HAP-1 (cell line): ENCODE data around the gene TSPO2.
"Not testable (repeated sequence)": the region's sequence is repeated elsewhere in the genome, so short reads cannot be mapped to it uniquely, and the experiment has no call there.

ENCODE experiments used
- DNase-seq, 2 experiments: peaks; one replicate each; pipeline ENCODE4 v3.0.0-alpha.2; 2016 to 2020; ENCODE audit warnings: low spot score in 2 of 2
- H3K27me3 ChIP-seq: fragments of 250-450 bp; sonication (Bioruptor Pico); 2 replicates; pipeline ENCODE4 v1.5.1; 2020; ENCODE audit warnings: low read depth, mild to moderate bottlenecking, moderate library complexity
- H3K36me3 ChIP-seq: fragments of 250-450 bp; sonication (Bioruptor Pico); replicated peaks from 2 replicates; pipeline ENCODE4 v1.5.1; 2020; ENCODE audit warnings: mild to moderate bottlenecking
- H3K4me1 ChIP-seq: fragments of 250-450 bp; sonication (Bioruptor Pico); 2 replicates; pipeline ENCODE4 v1.5.1; 2020; ENCODE audit warnings: mild to moderate bottlenecking
- H3K4me3 ChIP-seq: fragments of 250-450 bp; sonication (Bioruptor Pico); 2 replicates; pipeline ENCODE4 v1.5.1; 2020; ENCODE audit warnings: mild to moderate bottlenecking, moderate library complexity
- H3K9me3 ChIP-seq: fragments of 250-450 bp; sonication (Bioruptor Pico); 2 replicates; pipeline ENCODE4 v1.5.1; 2020; ENCODE audit warnings: mild to moderate bottlenecking, moderate library complexity
- in situ Hi-C: fragments of 300-500 bp; cut with MboI; formaldehyde crosslinking; loops from 3 replicates; pipeline ENCODE4 v1.14.3; 2020; ENCODE audit warnings: low sequenced_read_pairs, inconsistent platforms, mixed read lengths

Gene TSPO2

DNA sequence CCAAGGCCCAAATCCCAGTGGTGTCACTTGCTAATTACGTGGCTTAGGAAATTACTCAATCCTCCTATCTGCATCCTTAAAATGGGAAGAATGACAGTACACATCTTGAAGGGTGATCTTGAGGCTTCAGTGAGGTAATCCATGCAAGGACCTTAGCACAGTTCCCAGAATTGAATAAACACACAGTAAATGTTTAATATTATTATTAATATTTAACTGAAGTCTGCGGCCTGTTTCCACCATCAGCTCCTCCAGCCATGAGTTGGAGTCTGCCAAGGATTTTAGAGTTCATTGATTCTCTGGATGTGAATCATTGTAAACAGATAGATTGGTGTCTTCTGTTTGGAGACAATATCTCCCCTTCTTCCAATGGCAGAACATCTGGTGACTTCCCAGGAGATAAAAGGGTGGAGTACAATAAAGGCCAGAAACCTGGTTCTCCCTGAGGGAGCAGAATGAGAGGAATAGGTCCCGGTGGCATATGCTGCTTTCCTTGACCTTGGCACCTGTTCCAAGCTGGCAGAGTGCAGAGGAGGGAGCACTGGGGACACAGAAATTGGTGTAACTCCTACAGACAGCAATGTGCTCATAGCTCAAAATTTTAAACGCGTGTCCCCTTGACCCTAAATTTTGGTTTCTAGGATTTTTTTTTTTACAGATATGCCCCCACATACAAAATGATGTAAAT is 28.7 kb upstream of the TSPO2 start:
- no peak for DNase-seq
- in situ Hi-C loops = no loop called here

DNA sequence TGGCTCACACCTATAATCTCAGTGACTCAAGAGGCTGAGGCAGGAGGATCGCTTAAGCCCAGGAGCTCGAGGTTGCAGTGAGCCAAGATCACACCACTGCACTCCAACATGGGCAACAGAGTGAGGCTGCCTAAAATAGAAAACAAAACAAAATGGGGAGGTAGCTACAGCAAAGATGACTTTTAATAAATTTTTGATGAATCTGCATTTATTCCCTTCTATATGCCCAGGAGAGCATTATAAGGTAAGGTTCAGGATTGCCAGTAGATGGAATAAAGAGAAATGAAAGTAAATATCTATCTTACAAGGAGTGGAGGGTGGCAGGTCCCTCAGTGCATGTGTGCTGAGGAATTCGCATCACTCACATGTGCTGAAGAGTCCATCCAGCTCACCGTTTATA is 27.5 kb upstream of the TSPO2 start:
- no peak overlapping the region for H3K4me3 ChIP-seq

More for the DNA sequence above, 28.7 kb upstream of the TSPO2 start:
- no peaks in the 10 kb centered on the region for H3K36me3 ChIP-seq
- H3K9me3 ChIP-seq = no peaks in the 10 kb centered on the region
- H3K27me3 ChIP-seq = no peaks in the 10 kb centered on the region
- no peak overlapping the region for H3K4me3 ChIP-seq
- no peaks in the 10 kb centered on the region for H3K4me1 ChIP-seq

DNA sequence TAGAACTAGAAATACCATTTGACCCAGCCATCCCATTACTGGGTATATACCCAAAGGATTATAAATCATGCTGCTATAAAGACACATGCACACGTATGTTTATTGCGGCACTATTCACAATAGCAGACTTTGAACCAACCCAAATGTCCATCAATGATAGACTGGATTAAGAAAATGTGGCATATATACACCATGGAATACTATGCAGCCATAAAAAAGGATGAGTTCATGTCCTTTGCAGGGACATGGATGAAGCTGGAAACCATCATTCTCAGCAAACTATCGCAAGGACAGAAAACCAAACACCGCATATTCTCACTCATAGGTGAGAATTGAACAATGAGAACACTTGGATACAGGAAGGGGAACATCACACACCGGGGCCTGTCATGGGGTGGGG is 26.4 kb upstream of the TSPO2 start:
- H3K4me1 ChIP-seq, H3K9me3 ChIP-seq, H3K36me3 ChIP-seq, H3K27me3 ChIP-seq, DNase-seq, H3K4me3 ChIP-seq, in situ Hi-C loops: not testable (repeated sequence)

More for the DNA sequence above, 27.5 kb upstream of the TSPO2 start:
- Histone ChIP-seq H3K36me3 (no peaks in the 10 kb centered on the region), H3K9me3 (no peaks in the 10 kb centered on the region), H3K4me1 (no peaks in the 10 kb centered on the region), H3K27me3 (no peaks in the 10 kb centered on the region)
- DNase-seq = no peak
- in situ Hi-C loops = no loop called here

DNA sequence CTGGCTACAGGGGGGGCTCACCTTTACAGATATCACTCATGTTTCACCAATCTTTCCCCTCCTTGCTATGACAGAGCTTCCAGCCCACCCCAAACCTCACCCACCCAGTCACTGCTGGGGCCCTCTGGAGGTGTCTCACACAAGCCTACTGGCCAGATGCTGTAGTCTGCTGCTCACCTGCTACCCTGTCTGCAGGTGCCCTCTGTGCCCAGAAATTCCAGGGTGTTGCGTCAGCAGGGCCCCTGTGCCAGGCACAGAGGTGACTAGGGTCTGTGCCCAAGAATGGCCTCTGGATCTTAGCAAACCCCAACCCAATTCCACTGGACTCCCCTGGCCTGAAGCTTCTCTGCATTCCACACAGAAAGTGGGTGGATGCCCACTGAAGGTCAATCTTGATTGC is 24.6 kb upstream of the TSPO2 start:
- no peak for DNase-seq
- Histone ChIP-seq H3K36me3 (no peaks in the 10 kb centered on the region), H3K4me3 (no peak overlapping the region), H3K4me1 (no peaks in the 10 kb centered on the region), H3K27me3 (no peaks in the 10 kb centered on the region), H3K9me3 (no peaks in the 10 kb centered on the region)
- in situ Hi-C loops = no loop called here

DNA sequence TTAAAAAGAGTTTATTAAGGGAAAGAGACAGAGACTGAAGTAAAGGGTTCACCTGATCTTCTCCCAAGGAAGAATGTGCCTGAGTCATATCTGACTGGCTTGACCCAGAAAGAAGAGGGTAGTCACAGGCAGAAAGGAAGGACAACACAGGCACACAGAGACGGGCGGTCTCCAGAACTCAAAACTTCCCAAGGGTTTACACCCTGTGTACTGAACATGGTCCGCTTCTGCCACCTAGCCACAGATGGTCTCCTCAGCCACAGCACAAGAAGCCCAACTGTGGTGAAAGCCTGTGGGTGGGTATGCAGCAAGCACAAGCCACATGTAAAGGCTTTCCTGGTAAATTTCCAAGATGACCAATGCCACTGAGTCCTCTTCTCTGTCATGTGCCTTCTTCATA is 20.4 kb upstream of the TSPO2 start:
- no peak overlapping the region for H3K4me3 ChIP-seq
- no peak for DNase-seq
- H3K9me3 ChIP-seq = no peaks in the 10 kb centered on the region
- peaks cover 3% of the 10 kb centered on the region for H3K4me1 ChIP-seq
- no peaks in the 10 kb centered on the region for H3K36me3 ChIP-seq
- no peaks in the 10 kb centered on the region for H3K27me3 ChIP-seq
- in situ Hi-C loops = no loop called here

DNA sequence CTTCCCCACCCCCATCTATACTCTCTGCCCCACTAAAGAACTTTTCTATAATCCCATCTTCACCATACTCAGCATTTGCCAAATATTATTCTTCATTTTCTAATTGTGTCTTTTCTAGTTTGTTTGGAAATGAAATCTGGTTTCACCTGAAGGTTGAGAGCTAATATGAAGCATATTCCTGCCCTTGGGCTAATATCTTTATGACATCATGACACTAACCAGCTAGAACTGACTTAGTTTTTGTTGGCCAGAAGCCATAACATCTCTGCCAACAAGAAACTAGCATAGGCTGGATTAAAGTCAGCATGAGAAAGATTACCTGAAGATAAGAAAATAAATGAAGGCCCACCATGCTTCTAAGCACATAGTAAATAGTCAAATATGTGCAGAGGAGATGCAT is 20.0 kb upstream of the TSPO2 start:
- Histone ChIP-seq H3K36me3 (no peaks in the 10 kb centered on the region), H3K9me3 (no peaks in the 10 kb centered on the region), H3K27me3 (no peaks in the 10 kb centered on the region), H3K4me3 (no peak overlapping the region), H3K4me1 (peaks cover 5% of the 10 kb centered on the region)
- DNase-seq = no peak
- in situ Hi-C loops = no loop called here

DNA sequence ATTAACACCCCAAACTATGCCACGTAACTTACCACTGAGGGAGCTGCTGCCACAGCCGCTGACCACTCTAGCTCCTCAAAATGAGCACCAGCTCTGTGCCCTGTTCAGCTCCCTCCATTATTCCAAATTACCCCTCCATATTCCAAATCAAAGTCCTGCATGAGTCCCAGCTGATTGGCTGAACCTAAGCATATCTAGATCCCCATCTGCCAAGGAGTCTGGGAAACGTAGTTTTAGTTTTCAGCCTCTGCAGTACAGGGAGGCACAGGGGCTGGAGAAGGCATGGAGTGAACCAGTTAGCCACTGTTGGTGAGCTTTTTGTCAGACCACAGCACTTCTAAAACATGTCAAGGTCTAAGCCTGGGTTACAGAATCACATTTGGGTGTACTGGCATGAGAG is 19.2 kb upstream of the TSPO2 start:
- DNase-seq = no peak
- in situ Hi-C loops = no loop called here
- Histone ChIP-seq H3K27me3 (no peaks in the 10 kb centered on the region), H3K9me3 (no peaks in the 10 kb centered on the region), H3K4me1 (peaks cover 6% of the 10 kb centered on the region), H3K4me3 (no peak overlapping the region), H3K36me3 (no peaks in the 10 kb centered on the region)

DNA sequence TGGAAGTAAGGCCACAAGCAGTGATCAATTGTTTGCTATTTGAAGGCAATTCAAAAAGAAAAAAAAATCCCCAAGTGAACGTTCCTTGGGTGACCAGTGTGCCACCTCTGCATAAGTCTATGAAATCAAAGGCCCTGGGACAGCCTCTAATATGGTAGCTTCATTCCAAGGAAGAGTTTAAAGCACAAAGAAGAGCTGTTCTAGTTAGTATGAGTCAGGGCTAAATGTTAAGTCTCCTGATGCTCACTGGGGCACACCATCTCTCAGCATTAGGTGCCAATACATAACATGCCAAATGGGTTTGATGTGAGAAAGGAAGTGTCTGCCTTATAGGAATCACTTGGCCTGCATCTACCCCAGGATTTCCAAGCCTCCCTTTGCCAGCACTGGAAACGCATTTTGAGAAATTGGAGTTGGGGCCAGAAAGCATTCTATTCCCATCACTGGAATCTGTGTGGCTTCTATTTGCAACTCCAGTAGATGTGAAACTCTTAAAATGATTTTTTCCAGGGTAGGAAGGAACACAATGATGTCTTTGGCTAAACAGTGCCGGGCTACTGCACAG is 16.2 kb upstream of the TSPO2 start:
- Histone ChIP-seq H3K9me3 (no peaks in the 10 kb centered on the region), H3K4me3 (no peak overlapping the region), H3K27me3 (no peaks in the 10 kb centered on the region), H3K36me3 (no peaks in the 10 kb centered on the region), H3K4me1 (peaks cover 16% of the 10 kb centered on the region)
- DNase-seq = no peak
- in situ Hi-C loops = loop anchor here (25.0 kb wide), 1 partner anchor 1689 kb away; no protein-coding TSS in a partner anchor

DNA sequence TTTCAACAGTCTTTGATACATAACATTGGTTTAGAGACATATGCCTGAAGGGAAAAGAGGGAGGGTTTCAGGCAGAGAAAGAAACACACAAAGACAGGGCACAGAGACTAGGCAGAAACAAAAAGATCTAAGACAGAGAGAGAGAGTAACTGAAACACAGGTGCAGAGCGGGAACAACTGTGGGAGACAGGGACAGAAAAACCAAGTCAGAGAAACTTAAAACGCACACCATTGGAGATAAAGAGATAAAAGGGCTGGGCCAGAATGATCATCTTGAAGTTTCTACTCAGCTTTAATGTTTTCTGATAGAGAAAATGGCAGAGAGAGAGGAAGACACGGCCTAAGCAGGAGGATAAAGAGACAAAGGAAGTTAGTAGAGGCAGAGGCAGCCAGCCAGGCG is 15.0 kb upstream of the TSPO2 start:
- H3K4me3 ChIP-seq = peak overlapping the region; percentile 43
- in situ Hi-C loops = loop anchor here (25.0 kb wide), 1 partner anchor 1690 kb away; no protein-coding TSS in a partner anchor
- peaks cover 16% of the 10 kb centered on the region for H3K4me1 ChIP-seq
- H3K36me3 ChIP-seq = no peaks in the 10 kb centered on the region
- DNase-seq = peak in 1 of 2 experiments; percentile 39
- no peaks in the 10 kb centered on the region for H3K9me3 ChIP-seq
- H3K27me3 ChIP-seq = no peaks in the 10 kb centered on the region

DNA sequence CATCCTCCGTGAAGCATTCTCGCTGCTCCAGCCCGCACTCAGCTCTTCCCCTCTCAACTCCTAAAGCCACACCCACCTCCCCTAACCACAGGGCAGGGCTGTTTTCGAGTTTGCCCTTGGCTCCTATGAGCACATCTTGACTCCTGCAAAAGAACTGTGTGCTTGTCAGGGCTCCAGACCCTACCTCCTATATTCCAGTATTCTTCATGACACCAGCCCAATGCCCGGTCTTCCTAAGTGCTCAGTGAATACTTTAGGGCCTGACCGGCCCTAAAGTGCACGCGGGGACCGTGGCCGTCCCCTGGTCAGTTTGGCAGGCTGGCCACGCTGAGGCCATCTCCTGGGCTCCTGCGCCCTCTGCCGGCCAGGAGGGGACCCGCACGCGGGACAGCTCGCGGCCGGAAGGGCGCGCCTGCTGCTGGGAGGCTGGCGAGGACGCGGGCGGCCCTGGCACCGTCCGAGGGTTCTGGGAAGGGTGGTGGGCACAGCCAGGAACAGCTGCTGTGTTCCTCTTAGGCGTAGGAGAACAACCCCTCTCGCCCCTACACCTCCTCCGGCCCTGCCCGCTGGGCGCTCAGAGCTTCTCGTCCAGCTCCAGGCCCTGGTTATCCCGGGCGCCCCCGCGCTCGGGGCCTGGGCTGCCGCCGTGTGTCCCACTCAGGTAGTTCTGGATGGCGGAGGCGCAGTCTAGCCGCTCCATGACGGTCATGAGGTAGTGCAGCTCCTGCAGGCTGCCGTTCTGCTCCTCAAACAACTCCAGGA is 14.3 kb upstream of the TSPO2 start:
- DNase-seq = peak; percentile 82 to 87
- Histone ChIP-seq H3K27me3 (no peaks in the 10 kb centered on the region), H3K4me3 (peak overlapping the region; percentile 43), H3K4me1 (peaks cover 16% of the 10 kb centered on the region), H3K9me3 (no peaks in the 10 kb centered on the region), H3K36me3 (no peaks in the 10 kb centered on the region)
- in situ Hi-C loops = loop anchor here (25.0 kb wide), 1 partner anchor 1691 kb away; no protein-coding TSS in a partner anchor

DNA sequence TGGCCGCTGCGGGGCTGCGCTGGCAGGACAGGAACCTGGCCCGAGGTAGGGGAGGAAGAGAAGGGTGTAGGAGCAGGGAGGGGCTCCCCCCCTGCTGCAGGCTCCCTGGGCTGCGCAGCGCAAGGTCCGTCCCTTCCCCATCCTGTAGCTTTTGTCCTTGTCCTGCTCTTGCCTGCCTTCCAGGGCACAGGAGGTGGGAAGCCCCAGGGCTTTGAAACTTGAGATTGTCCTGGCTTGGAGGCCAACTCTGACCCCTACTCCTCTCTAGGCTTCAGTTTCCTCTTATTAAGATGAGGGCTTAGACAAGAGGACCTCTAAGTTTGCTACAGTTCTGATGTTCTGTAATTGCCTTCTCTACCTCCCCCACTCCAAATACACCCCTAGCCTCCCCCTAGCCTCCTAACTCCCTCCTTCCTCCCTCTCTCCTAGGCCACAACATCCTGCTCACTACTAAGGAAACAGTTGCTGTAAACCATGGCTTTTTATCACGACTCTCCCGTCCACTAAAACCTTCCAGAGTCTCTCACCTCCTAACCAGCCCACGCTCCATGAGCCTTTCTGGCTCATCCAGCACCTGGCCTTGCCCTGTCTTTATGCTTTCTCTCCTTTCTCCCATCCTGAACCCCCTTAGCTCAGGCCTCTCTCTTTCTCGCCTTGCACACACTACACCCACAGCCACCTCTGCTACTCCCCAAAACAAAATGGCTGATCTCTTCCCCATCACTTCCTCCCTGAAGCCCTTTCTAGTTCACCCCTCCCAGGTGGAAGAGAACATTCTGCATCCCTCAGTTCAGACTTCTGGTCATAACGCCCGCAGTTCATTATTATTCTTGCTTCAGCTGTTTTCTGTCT is 13.5 kb upstream of the TSPO2 start:
- H3K9me3 ChIP-seq = no peaks in the 10 kb centered on the region
- H3K36me3 ChIP-seq = no peaks in the 10 kb centered on the region
- peaks cover 16% of the 10 kb centered on the region for H3K4me1 ChIP-seq
- in situ Hi-C loops = loop anchor here (25.0 kb wide), 1 partner anchor 1691 kb away; no protein-coding TSS in a partner anchor
- DNase-seq = peak; percentile 5 to 47
- no peaks in the 10 kb centered on the region for H3K27me3 ChIP-seq
- H3K4me3 ChIP-seq = peak overlapping the region; percentile 43

DNA sequence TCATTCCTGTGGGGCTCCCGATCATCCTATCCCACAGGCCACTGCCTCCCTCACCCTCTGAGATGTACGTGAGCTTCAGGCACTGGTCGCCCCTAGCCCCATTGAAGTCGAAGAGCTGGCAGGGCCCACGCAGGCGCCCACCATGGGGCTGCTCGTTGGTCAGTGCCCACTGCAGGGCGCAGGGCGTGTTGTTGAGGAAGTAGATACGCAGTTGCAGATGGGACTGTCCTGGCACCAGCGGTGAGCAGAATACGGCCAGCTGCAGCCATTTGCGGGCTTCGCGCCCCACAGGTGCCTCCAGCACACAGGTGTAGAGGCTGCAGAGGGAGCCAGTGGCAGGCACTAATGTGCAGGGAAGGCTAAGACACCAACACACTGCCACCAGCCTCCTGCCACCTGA is 9.4 kb upstream of the TSPO2 start:
- in situ Hi-C loops = loop anchor here (25.0 kb wide), 1 partner anchor 1696 kb away; no protein-coding TSS in a partner anchor
- DNase-seq = no peak
- Histone ChIP-seq H3K4me1 (peaks cover 11% of the 10 kb centered on the region), H3K9me3 (no peaks in the 10 kb centered on the region), H3K27me3 (no peaks in the 10 kb centered on the region; the same call in 1 of the 2 replicates), H3K4me3 (no peak overlapping the region), H3K36me3 (no peaks in the 10 kb centered on the region)

DNA sequence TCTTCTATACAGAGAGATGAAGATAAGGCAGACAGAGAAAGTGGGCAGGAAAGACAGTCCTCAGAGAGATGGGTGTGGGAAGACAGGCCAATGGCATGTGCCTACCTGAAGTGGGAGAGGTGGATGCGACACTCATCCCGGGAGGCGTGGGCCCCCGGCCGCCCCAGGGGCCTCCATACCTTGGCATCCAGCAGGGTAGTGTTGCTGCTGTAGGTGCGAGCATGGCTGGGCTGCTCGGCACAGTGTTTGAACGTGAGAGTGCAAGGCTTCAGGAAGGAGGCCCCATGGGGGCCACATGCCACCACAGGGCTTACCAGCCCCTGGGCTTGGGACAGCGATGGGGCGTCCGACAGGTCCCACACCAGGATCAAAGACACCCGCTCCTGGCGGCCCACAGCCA is 8.5 kb upstream of the TSPO2 start:
- Histone ChIP-seq H3K4me3 (no peak overlapping the region), H3K9me3 (no peaks in the 10 kb centered on the region), H3K27me3 (no peaks in the 10 kb centered on the region; the same call in 1 of the 2 replicates), H3K4me1 (peaks cover 4% of the 10 kb centered on the region), H3K36me3 (no peaks in the 10 kb centered on the region)
- in situ Hi-C loops = loop anchor here (25.0 kb wide), 1 partner anchor 1696 kb away; no protein-coding TSS in a partner anchor
- no peak for DNase-seq
